ENCODE data around the gene SART3.
"Not testable (repeated sequence)": the region's sequence is repeated elsewhere in the genome, so short reads cannot be mapped to it uniquely, and the experiment has no call there.

SART3 gene

DNA sequence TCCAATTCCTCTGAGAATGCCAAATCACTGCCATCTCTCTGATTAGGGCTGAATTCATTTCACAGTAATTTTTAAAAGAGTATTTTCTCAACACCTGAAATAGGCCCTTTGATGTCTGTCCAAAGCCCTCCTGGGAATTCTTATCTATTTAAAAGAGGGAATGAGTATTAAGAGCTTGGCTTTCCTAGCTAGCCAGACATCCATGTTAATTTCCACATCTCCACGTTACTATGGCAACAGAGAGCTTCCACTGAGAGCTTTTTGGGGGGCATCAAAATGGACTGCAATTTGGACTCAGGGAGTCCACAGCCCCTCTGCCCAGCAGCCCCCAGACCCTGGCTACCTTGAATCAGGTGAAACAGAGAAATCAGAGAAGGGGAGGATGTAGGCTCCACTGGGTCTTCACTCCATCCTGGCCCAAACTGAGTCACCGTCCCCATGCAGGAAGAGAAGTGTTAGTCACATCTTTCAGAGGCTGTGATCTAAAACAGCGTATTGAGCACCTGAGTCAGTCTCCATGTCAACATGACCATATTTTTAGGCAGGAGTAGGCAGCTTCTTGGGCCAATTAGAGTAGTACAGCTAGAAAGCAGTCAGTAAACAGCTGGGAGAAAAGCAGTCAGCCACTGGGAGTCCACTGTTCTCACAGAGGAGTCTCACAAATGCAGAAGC lies 52.9 kb downstream of the SART3 start:
- Histone ChIP-seq H3K4me1 (ENCODE audit: control insufficient read depth, insufficient read depth, low read length) (no peaks in the 10 kb centered on the region), H3K36me3 (ENCODE audit: control insufficient read depth, insufficient read depth, low read length) (no peaks in the 10 kb centered on the region), H3K9me3 (ENCODE audit: control insufficient read depth, insufficient read depth, low read length) (peaks cover 2% of the 10 kb centered on the region), H3K4me3 (ENCODE audit: low read depth, low read length) (no peak overlapping the region), H3K9ac (ENCODE audit: low read depth, low read length) (no peak overlapping the region), H3K27me3 (ENCODE audit: control insufficient read depth, insufficient read depth, low read length) (no peaks in the 10 kb centered on the region)

DNA sequence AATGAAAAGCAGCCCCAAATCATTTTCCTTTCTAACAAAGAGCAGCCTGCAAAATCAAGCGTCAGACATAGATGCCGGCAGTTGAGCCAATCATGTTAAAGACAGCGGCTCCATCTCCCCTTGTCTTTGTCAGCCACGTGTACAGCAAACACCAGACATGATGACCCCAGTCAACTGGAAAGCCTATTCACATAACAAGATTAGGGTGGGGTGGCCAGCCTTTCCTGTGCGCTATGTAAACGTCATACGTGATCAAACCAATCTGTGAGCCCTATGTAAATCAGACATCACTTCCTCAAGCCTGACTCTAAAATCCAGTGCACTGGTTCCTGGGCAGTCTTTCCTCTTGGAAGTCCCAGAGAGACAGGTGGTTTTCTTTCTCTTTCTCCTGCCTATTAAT lies 55.8 kb downstream of the SART3 start:
- H3K27me3 ChIP-seq (ENCODE audit: control insufficient read depth, insufficient read depth, low read length): no peaks in the 10 kb centered on the region
- H3K9me3 ChIP-seq (ENCODE audit: control insufficient read depth, insufficient read depth, low read length): peaks cover 4% of the 10 kb centered on the region
- no peak overlapping the region for H3K9ac ChIP-seq (ENCODE audit: low read depth, low read length)
- no peaks in the 10 kb centered on the region for H3K36me3 ChIP-seq (ENCODE audit: control insufficient read depth, insufficient read depth, low read length)
- no peaks in the 10 kb centered on the region for H3K4me1 ChIP-seq (ENCODE audit: control insufficient read depth, insufficient read depth, low read length)
- no peak overlapping the region for H3K4me3 ChIP-seq (ENCODE audit: low read depth, low read length)

DNA sequence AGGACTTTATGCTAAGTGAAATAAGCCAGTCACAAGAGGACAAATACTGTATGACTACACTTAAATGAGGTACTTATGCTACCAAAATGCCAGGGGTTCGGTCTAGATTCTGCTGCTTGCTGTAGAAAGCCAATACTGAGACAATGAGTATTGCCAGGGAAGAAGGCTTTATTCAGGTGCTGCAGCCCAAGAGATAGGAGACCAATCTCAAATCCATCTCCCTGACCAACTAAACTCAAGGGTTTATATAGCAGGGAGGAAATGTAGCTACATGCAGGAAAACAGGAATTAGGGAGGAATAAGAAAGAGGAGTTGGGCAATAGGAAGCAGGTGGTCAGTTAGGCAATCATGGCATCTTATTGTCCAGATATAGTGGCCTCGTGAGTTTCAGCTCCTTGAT lies 58.1 kb downstream of the SART3 start:
- Histone ChIP-seq H3K27me3 (ENCODE audit: control insufficient read depth, insufficient read depth, low read length) (no peaks in the 10 kb centered on the region), H3K9ac (ENCODE audit: low read depth, low read length) (no peak overlapping the region), H3K36me3 (ENCODE audit: control insufficient read depth, insufficient read depth, low read length) (no peaks in the 10 kb centered on the region), H3K4me1 (ENCODE audit: control insufficient read depth, insufficient read depth, low read length) (no peaks in the 10 kb centered on the region), H3K9me3 (ENCODE audit: control insufficient read depth, insufficient read depth, low read length) (peaks cover 4% of the 10 kb centered on the region), H3K4me3 (ENCODE audit: low read depth, low read length) (no peak overlapping the region)

DNA sequence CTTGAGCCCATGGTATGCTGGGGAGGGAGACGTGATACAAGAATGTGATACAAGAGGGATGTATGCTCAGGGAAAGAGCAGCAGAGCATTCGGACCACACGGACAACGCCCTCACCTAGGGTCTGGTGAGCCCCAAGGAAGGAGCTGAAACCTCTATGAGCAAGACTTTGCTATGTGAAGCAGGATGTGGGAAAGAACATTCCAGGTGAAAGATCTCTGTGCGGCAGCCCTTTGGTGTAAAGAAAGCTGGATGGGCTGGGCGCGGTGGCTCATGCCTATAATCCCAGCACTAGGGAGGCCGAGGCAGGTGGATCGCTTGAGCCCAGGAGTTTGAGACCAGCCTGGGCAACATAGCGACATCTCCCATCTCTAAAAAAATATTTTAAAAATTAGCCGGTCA lies 62.8 kb downstream of the SART3 start:
- Histone ChIP-seq H3K9ac (ENCODE audit: low read depth, low read length) (no peak overlapping the region), H3K4me3 (ENCODE audit: low read depth, low read length) (no peak overlapping the region), H3K9me3 (ENCODE audit: control insufficient read depth, insufficient read depth, low read length) (peaks cover 2% of the 10 kb centered on the region), H3K36me3 (ENCODE audit: control insufficient read depth, insufficient read depth, low read length) (no peaks in the 10 kb centered on the region), H3K4me1 (ENCODE audit: control insufficient read depth, insufficient read depth, low read length) (no peaks in the 10 kb centered on the region), H3K27me3 (ENCODE audit: control insufficient read depth, insufficient read depth, low read length) (no peaks in the 10 kb centered on the region)

DNA sequence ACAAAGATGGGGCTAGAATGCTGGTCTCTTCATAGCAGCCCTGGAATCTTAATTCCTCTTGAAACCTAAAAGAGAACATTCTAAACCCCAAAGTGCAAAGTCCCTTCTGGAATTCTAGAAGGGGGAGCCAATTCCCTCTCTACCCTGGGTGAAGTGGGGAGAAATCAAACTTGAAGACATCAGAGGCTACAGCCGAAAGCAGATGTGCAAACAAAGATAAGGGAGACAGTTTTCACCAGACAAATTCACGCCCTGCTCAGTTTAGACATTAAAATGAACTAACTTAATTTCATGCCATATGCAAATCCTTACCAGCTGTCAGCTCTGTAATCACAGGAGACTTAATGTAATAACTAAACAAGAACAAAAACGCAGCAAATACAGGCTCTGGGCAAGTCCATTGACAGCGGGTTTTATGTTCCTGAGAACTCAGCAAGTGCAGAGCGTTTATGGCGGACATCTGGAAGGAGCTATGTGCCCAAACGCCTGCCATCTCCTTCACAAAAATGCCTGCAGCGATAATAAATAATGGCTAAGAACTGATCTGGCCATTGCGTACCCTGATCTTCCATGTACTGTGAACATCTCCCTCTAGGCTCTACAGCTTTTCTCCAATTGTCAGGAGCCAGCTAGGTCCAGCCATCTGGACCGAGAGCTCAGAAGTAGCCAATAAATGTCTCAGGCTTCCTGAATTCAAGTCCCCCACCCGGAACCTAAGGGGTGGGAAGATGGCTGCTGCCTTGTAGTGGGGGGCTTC lies 65.0 kb downstream of the SART3 start:
- no peaks in the 10 kb centered on the region for H3K4me1 ChIP-seq (ENCODE audit: control insufficient read depth, insufficient read depth, low read length)
- no peaks in the 10 kb centered on the region for H3K27me3 ChIP-seq (ENCODE audit: control insufficient read depth, insufficient read depth, low read length)
- no peak overlapping the region for H3K4me3 ChIP-seq (ENCODE audit: low read depth, low read length)
- no peak overlapping the region for H3K9ac ChIP-seq (ENCODE audit: low read depth, low read length)
- H3K9me3 ChIP-seq (ENCODE audit: control insufficient read depth, insufficient read depth, low read length): no peaks in the 10 kb centered on the region
- no peaks in the 10 kb centered on the region for H3K36me3 ChIP-seq (ENCODE audit: control insufficient read depth, insufficient read depth, low read length)

DNA sequence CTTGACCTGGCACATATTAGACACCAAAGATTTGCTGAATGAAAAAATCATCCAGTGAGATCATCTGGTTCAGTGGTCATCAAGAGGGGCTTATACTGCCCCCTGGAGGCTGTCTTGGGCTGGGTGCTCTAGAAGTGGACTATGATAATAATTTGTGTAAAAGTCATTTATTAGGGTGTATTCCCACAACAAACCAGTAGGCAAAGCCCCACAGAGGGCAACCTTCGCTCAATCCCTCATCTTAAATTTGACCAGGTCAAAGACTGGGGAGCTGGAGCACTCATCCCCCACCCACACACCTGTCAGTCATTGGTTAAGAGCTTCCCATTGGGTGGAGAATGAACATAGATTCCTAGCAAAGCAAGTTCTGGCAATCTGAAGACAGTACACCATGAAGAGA lies 65.9 kb downstream of the SART3 start:
- no peak overlapping the region for H3K9ac ChIP-seq (ENCODE audit: low read depth, low read length)
- H3K4me3 ChIP-seq (ENCODE audit: low read depth, low read length): no peak overlapping the region
- no peaks in the 10 kb centered on the region for H3K27me3 ChIP-seq (ENCODE audit: control insufficient read depth, insufficient read depth, low read length)
- H3K4me1 ChIP-seq (ENCODE audit: control insufficient read depth, insufficient read depth, low read length): no peaks in the 10 kb centered on the region
- no peaks in the 10 kb centered on the region for H3K9me3 ChIP-seq (ENCODE audit: control insufficient read depth, insufficient read depth, low read length)
- H3K36me3 ChIP-seq (ENCODE audit: control insufficient read depth, insufficient read depth, low read length): no peaks in the 10 kb centered on the region

DNA sequence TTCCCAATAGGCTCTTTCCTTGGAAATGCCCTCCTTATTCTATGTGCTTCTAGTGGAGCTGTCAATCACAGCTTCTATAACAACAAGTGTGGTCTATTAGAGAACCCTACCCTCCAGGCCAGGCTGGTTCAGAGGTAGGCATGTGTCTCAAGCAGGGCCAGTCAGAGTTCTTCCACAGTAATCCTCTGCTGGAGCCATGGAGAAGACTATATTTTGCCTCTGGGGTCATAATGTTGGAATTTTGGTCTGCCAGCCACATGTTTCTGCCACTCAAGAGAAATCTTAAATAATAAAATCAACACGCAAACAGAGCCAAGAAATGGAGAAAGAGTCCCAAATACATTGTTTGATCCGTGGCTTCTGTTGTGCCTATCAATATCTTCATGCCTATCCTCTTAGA lies 69.7 kb downstream of the SART3 start:
- no peaks in the 10 kb centered on the region for H3K36me3 ChIP-seq (ENCODE audit: control insufficient read depth, insufficient read depth, low read length)

DNA sequence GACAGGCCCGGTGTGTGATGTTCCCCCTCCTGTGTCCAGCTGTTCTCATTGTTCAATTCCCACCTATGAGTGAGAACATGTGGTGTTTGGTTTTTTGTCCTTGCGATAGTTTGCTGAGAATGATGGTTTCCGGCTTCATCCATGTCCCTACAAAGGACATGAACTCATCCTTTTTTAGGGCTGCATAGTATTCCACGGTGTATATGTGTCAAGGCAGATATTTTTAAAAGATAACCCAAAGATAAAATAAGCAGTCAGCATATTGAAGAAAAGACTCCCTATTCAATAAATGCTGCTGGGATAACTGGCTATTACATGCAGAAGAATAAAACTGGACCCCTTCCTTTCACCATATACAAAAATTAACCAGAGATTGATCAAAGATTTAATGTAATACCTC lies 73.9 kb downstream of the SART3 start:
- H3K9ac ChIP-seq (ENCODE audit: low read depth, low read length); H3K4me1 ChIP-seq (ENCODE audit: control insufficient read depth, insufficient read depth, low read length); H3K27me3 ChIP-seq (ENCODE audit: control insufficient read depth, insufficient read depth, low read length); H3K9me3 ChIP-seq (ENCODE audit: control insufficient read depth, insufficient read depth, low read length); H3K36me3 ChIP-seq (ENCODE audit: control insufficient read depth, insufficient read depth, low read length); H3K4me3 ChIP-seq (ENCODE audit: low read depth, low read length): not testable (repeated sequence)

More for the DNA sequence above, 69.7 kb downstream of the SART3 start:
- no peaks in the 10 kb centered on the region for H3K9me3 ChIP-seq (ENCODE audit: control insufficient read depth, insufficient read depth, low read length)
- no peaks in the 10 kb centered on the region for H3K27me3 ChIP-seq (ENCODE audit: control insufficient read depth, insufficient read depth, low read length)
- no peak overlapping the region for H3K4me3 ChIP-seq (ENCODE audit: low read depth, low read length)
- no peak overlapping the region for H3K9ac ChIP-seq (ENCODE audit: low read depth, low read length)
- H3K4me1 ChIP-seq (ENCODE audit: control insufficient read depth, insufficient read depth, low read length): no peaks in the 10 kb centered on the region

DNA sequence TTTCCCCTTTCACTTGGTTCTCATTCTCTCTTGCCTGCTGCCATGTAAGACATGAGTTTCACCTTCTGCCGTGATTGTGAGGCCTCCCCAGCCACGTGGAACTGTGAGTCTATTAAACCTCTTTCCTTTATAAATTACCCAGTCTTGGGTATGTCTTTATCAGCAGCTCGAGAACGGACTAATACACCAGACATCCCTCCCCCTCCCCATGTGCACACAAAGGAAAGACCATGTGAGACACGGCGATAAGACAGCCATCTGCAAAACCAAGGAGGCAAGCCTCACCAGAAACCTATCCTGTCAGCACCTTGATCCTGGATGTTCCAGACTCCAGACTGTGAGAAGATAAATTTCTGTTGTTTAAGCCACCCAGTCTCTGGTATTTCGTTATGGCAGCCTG lies 75.6 kb downstream of the SART3 start:
- H3K27me3 ChIP-seq (ENCODE audit: control insufficient read depth, insufficient read depth, low read length); H3K9me3 ChIP-seq (ENCODE audit: control insufficient read depth, insufficient read depth, low read length); H3K4me3 ChIP-seq (ENCODE audit: low read depth, low read length); H3K9ac ChIP-seq (ENCODE audit: low read depth, low read length); H3K36me3 ChIP-seq (ENCODE audit: control insufficient read depth, insufficient read depth, low read length); H3K4me1 ChIP-seq (ENCODE audit: control insufficient read depth, insufficient read depth, low read length): not testable (repeated sequence)

DNA sequence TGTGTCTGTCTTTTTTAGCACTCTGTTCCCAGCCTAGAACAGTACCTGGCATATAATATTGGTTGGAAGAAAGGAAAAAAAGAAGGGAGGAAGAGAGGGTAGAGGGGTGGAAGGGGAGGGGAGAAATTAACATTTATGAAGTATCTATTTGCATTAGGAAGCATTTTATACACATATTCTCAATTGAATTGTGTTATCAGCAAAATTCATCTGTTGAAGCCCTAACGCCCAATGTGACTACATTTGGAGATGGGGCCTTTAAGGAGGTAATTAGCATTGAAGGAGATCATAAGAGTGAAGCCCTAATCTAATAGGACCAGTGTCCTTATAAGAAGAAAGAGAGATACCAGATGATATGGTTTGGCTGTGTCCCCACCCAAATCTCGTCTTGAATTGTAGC lies 76.1 kb downstream of the SART3 start:
- Histone ChIP-seq H3K9ac (ENCODE audit: low read depth, low read length) (no peak overlapping the region), H3K9me3 (ENCODE audit: control insufficient read depth, insufficient read depth, low read length) (no peaks in the 10 kb centered on the region), H3K4me3 (ENCODE audit: low read depth, low read length) (no peak overlapping the region), H3K4me1 (ENCODE audit: control insufficient read depth, insufficient read depth, low read length) (peaks cover 3% of the 10 kb centered on the region), H3K36me3 (ENCODE audit: control insufficient read depth, insufficient read depth, low read length) (no peaks in the 10 kb centered on the region), H3K27me3 (ENCODE audit: control insufficient read depth, insufficient read depth, low read length) (peaks cover 7% of the 10 kb centered on the region)

DNA sequence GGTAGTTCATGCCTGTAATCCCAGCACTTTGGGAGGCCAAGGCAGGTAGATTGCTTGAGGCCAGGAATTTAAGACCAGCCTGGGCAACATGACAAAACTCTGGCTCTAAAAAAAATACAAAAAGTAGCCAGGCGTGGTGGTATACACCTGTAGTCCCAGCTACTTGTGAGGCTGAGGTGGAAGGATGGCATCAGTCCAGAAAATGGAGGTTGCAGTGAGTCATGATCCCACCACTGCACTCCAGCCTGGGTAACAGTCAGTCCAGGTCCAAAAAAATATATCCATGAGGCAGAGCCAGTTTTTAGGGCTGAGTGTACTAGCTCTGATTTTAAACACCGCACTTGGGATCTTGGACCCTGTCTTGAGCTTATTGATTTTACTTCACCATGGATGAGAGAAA lies 76.5 kb downstream of the SART3 start:
- no peak overlapping the region for H3K9ac ChIP-seq (ENCODE audit: low read depth, low read length)
- H3K36me3 ChIP-seq (ENCODE audit: control insufficient read depth, insufficient read depth, low read length): no peaks in the 10 kb centered on the region
- H3K4me3 ChIP-seq (ENCODE audit: low read depth, low read length): no peak overlapping the region
- H3K9me3 ChIP-seq (ENCODE audit: control insufficient read depth, insufficient read depth, low read length): no peaks in the 10 kb centered on the region
- peaks cover 3% of the 10 kb centered on the region for H3K4me1 ChIP-seq (ENCODE audit: control insufficient read depth, insufficient read depth, low read length)
- peaks cover 7% of the 10 kb centered on the region for H3K27me3 ChIP-seq (ENCODE audit: control insufficient read depth, insufficient read depth, low read length)
